Measurements from ENCODE around the gene ABCG4. TPM values are rescaled to one million over a fixed set of nuclear protein-coding genes. Genes with fewer than 3 reads are reported as not detected.
"Not testable (repeated sequence)": the region's sequence is repeated elsewhere in the genome, so short reads cannot be mapped to it uniquely, and the experiment has no call there.

The ABCG4 gene
- total and polyA plus RNA-seq, 4 donors: 0.03 to 0.17 (median 0.05) TPM; not detected in 1

GRCh38 chr11:119180729-119181676 is 32.2 kb downstream of the ABCG4 start:
- no peak overlapping the region for H3K4me3 ChIP-seq (ENCODE audit: low read depth in 1 of 3, low read length in 3 of 3)
- no peak overlapping the region for H3K27ac ChIP-seq (ENCODE audit: low read depth in 1 of 2, low read length in 2 of 2)
- H3K27me3 ChIP-seq (ENCODE audit: control insufficient read depth in 4 of 4, insufficient read depth in 4 of 4, low read length in 3 of 4): no peaks in the 10 kb centered on the region
- TF ChIP-seq SP1 (IDR thresholded peaks at IDR 0.05) (peak; percentile 1), NR2F2 (IDR thresholded peaks at IDR 0.05) (peak; percentile 82), GABPA (IDR thresholded peaks at IDR 0.05 in 1 of 2, conservative IDR thresholded peaks at IDR 0.05 in 1 of 2) (no peak), FOXA2 (IDR thresholded peaks at IDR 0.05) (no peak), RXRA (IDR thresholded peaks at IDR 0.05) (peak; percentile 77 to 87), ZBTB33 (IDR thresholded peaks at IDR 0.05) (no peak), YY1 (IDR thresholded peaks at IDR 0.05) (no peak), HNF4A (conservative IDR thresholded peaks at IDR 0.05) (peak in 1 of 2 donors; percentile 44), EGR1 (IDR thresholded peaks at IDR 0.05; ENCODE audit: low read depth in 2 of 2) (no peak)
- peaks cover 0 to 11% (median 2%) of the 10 kb centered on the region in 4 donors for H3K36me3 ChIP-seq (ENCODE audit: control insufficient read depth in 4 of 4, insufficient read depth in 3 of 4, low read depth in 1 of 4, low read length in 3 of 4)
- H3K4me1 ChIP-seq (ENCODE audit: control insufficient read depth in 4 of 4, insufficient read depth in 4 of 4, low read length in 3 of 4): peaks cover 0 to 23% (median 14%) of the 10 kb centered on the region in 4 donors
- no peaks in the 10 kb centered on the region for H3K9me3 ChIP-seq (ENCODE audit: control insufficient read depth in 4 of 4, low read length in 3 of 4)
- no peak for DNase-seq (ENCODE audit: low spot score)
- no peak overlapping the region for H3K9ac ChIP-seq (ENCODE audit: low read depth in 1 of 2, low read length in 2 of 2)
- 61% methylated on average over 6 of the region's 6 CpGs for WGBS

DNA sequence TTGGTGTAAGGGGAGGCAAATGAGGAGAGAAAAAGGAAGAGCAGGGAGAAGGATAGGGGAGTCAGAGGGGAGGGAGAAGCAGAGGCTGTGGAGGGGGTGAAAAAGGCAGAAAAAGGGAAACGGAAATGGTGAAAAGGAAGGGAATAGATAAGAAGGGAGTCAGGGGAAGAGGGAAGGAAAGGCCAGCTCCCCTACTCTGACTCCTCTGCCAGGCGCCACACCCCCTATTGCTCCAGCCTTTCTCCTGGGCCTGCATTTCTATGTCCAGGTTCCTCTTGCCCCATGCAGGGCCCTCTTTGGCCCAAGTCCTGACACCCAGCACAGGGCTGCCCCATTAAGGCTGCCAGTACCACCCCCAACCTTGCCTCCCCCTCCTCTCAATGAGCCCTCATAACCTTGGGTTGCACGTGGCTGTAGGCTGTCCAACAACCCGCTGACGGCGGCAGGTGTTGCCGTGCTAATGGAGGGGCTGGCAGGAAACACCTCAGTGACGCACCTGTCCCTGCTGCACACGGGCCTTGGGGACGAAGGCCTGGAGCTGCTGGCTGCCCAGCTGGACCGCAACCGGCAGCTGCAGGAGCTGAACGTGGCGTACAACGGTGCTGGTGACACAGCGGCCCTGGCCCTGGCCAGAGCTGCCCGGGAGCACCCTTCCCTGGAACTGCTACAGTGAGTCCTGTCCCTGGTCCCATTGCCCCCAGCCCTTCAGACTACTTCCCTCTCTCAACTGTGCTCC is 33.0 kb downstream of the ABCG4 start:
- Histone ChIP-seq H3K27me3 (ENCODE audit: control insufficient read depth in 4 of 4, insufficient read depth in 4 of 4, low read length in 3 of 4) (no peaks in the 10 kb centered on the region), H3K9me3 (ENCODE audit: control insufficient read depth in 4 of 4, low read length in 3 of 4) (no peaks in the 10 kb centered on the region), H3K9ac (ENCODE audit: low read depth in 1 of 2, low read length in 2 of 2) (no peak overlapping the region), H3K4me3 (ENCODE audit: low read depth in 1 of 3, low read length in 3 of 3) (no peak overlapping the region), H3K27ac (ENCODE audit: low read depth in 1 of 2, low read length in 2 of 2) (no peak overlapping the region), H3K36me3 (ENCODE audit: control insufficient read depth in 4 of 4, insufficient read depth in 3 of 4, low read depth in 1 of 4, low read length in 3 of 4) (peaks cover 0 to 11% (median 1%) of the 10 kb centered on the region in 4 donors), H3K4me1 (ENCODE audit: control insufficient read depth in 4 of 4, insufficient read depth in 4 of 4, low read length in 3 of 4) (peaks cover 0 to 23% (median 14%) of the 10 kb centered on the region in 4 donors)
- WGBS: 87% methylated on average over 17 of the region's 17 CpGs
- TF ChIP-seq HNF4A (conservative IDR thresholded peaks at IDR 0.05): no peak
- no peak for TF ChIP-seq RAD21 (IDR thresholded peaks at IDR 0.05)
- TF ChIP-seq, protein P1, sequence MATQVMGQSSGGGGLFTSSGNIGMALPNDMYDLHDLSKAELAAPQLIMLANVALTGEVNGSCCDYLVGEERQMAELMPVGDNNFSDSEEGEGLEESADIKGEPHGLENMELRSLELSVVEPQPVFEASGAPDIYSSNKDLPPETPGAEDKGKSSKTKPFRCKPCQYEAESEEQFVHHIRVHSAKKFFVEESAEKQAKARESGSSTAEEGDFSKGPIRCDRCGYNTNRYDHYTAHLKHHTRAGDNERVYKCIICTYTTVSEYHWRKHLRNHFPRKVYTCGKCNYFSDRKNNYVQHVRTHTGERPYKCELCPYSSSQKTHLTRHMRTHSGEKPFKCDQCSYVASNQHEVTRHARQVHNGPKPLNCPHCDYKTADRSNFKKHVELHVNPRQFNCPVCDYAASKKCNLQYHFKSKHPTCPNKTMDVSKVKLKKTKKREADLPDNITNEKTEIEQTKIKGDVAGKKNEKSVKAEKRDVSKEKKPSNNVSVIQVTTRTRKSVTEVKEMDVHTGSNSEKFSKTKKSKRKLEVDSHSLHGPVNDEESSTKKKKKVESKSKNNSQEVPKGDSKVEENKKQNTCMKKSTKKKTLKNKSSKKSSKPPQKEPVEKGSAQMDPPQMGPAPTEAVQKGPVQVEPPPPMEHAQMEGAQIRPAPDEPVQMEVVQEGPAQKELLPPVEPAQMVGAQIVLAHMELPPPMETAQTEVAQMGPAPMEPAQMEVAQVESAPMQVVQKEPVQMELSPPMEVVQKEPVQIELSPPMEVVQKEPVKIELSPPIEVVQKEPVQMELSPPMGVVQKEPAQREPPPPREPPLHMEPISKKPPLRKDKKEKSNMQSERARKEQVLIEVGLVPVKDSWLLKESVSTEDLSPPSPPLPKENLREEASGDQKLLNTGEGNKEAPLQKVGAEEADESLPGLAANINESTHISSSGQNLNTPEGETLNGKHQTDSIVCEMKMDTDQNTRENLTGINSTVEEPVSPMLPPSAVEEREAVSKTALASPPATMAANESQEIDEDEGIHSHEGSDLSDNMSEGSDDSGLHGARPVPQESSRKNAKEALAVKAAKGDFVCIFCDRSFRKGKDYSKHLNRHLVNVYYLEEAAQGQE (IDR thresholded peaks at IDR 0.05): no peak
- TF ChIP-seq TAF1 (conservative IDR thresholded peaks at IDR 0.05): no peak
- TF ChIP-seq HNF4G (IDR thresholded peaks at IDR 0.05): no peak
- TF ChIP-seq GABPA (IDR thresholded peaks at IDR 0.05 in 1 of 2, conservative IDR thresholded peaks at IDR 0.05 in 1 of 2): no peak
- TF ChIP-seq FOXA1 (IDR thresholded peaks at IDR 0.05): no peak
- TF ChIP-seq ZBTB33 (IDR thresholded peaks at IDR 0.05): no peak
- no peak for TF ChIP-seq YY1 (IDR thresholded peaks at IDR 0.05)
- TF ChIP-seq EGR1 (IDR thresholded peaks at IDR 0.05; ENCODE audit: low read depth in 2 of 2): no peak
- no peak for TF ChIP-seq SP1 (IDR thresholded peaks at IDR 0.05)
- DNase-seq (ENCODE audit: low spot score): no peak

DNA sequence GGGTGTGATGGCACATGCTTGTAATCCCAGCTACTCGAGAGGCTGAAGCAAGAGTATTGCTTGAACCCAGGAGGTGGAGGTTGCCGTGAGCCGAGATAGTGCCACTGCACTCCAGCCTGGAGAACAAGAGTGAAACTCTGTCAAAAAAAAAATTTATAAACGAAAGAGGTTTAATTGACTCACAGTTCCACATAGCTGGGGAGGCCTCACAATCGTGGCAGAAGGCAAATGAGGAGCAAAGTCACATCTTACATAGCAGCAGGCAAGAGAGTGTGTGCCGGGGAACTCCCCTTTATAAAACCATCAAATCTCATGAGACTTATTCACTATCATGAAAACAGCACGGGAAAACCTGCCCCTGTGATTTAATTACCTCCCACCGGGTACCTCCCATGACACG is 35.5 kb downstream of the ABCG4 start:
- H3K4me3 ChIP-seq (ENCODE audit: low read depth in 1 of 3, low read length in 3 of 3); H3K27me3 ChIP-seq (ENCODE audit: control insufficient read depth in 4 of 4, insufficient read depth in 4 of 4, low read length in 3 of 4); H3K27ac ChIP-seq (ENCODE audit: low read depth in 1 of 2, low read length in 2 of 2); H3K9me3 ChIP-seq (ENCODE audit: control insufficient read depth in 4 of 4, low read length in 3 of 4); H3K36me3 ChIP-seq (ENCODE audit: control insufficient read depth in 4 of 4, insufficient read depth in 3 of 4, low read depth in 1 of 4, low read length in 3 of 4); DNase-seq (ENCODE audit: low spot score); H3K9ac ChIP-seq (ENCODE audit: low read depth in 1 of 2, low read length in 2 of 2): not testable (repeated sequence)
- H3K4me1 ChIP-seq (ENCODE audit: control insufficient read depth in 4 of 4, insufficient read depth in 4 of 4, low read length in 3 of 4): peaks cover 0 to 23% (median 14%) of the 10 kb centered on the region in 4 donors
- WGBS: 88% methylated on average over 9 of the region's 9 CpGs
